AG04449 (cell line): ENCODE results near the gene BTBD10.

Experiments
- CTCF ChIA-PET: fragments of 350-600 bp; formaldehyde crosslinking; extraction: SDS; loops from one replicate; lab custom pipeline; 2021; ENCODE audit warnings: antibody characterized with exemption; lab: Yijun Ruan, JAX
- POLR2A ChIA-PET: fragments of 400-600, 350-600 bp; formaldehyde crosslinking; extraction: SDS; loops from one replicate; lab custom pipeline; 2020; ENCODE audit warnings: antibody characterized with exemption, inconsistent platforms; lab: Yijun Ruan, JAX
- DNase-seq: peaks from one replicate; pipeline ENCODE4 v3.0.0-alpha.2; 2010; ENCODE audit warnings: low read depth, low spot score
- H3K4me3 ChIP-seq: 2 replicates; pipeline ENCODE4 v1.5.1; 2011; ENCODE audit warnings: low read depth, mild to moderate bottlenecking, control low read depth, low read length
- TF ChIP-seq, protein P1 (sequence below): IDR thresholded peaks from one replicate; pipeline ENCODE4 v1.5.1; 2011; ENCODE audit warnings: mild to moderate bottlenecking, moderate library complexity, low read length, control low read depth, inconsistent platforms; ENCODE audit not compliant: insufficient read depth; ENCODE audit errors: missing control alignments

Gene BTBD10

DNA sequence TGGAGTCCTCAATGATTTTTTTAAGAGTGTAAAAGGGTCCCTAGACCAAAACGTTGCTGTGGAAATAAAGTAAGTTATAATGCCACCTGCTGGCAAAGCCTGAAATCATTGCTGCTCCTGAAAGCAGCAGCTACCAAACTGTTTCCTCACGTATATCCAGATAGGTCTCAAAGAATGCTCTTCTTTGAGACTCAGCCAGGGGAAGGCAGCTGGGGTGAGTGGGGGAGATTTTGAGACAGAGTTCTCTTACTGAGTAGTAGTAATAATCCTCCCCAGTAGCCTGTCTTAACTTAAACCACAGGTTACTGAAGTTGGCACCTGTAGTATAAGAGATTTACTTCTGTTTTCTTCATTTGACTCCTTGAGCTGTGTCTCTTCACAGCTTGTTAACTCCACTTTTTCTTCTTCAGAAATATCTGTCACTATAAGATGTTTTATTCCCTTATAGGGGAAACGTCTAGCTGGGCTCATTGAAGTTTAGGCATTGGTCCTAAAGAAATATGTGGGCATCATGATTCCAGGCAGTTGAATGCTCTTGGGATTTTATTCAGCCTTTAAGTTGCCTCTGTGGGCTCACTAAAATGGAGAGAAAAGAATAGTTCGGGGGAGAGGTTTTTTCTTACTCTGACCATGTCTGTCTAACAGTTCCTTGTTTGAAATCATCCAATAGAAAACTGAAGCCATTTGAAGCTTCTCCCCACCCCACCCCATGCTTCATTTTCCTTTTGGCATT is 77.9 kb downstream of the BTBD10 start:
- no peak overlapping the region for H3K4me3 ChIP-seq
- TF ChIP-seq, protein P1, sequence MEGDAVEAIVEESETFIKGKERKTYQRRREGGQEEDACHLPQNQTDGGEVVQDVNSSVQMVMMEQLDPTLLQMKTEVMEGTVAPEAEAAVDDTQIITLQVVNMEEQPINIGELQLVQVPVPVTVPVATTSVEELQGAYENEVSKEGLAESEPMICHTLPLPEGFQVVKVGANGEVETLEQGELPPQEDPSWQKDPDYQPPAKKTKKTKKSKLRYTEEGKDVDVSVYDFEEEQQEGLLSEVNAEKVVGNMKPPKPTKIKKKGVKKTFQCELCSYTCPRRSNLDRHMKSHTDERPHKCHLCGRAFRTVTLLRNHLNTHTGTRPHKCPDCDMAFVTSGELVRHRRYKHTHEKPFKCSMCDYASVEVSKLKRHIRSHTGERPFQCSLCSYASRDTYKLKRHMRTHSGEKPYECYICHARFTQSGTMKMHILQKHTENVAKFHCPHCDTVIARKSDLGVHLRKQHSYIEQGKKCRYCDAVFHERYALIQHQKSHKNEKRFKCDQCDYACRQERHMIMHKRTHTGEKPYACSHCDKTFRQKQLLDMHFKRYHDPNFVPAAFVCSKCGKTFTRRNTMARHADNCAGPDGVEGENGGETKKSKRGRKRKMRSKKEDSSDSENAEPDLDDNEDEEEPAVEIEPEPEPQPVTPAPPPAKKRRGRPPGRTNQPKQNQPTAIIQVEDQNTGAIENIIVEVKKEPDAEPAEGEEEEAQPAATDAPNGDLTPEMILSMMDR, result peak; percentile 58
- CTCF ChIA-PET, result interaction anchor here (0.8 to 8.3 kb wide), 26 partner anchors 9 to 421 kb away, joined by 3 to 157 read pairs (median 5); partner anchors contain the start of gene BTBD10
- POLR2A ChIA-PET, result no interaction called here
- peak; percentile 16 for DNase-seq

DNA sequence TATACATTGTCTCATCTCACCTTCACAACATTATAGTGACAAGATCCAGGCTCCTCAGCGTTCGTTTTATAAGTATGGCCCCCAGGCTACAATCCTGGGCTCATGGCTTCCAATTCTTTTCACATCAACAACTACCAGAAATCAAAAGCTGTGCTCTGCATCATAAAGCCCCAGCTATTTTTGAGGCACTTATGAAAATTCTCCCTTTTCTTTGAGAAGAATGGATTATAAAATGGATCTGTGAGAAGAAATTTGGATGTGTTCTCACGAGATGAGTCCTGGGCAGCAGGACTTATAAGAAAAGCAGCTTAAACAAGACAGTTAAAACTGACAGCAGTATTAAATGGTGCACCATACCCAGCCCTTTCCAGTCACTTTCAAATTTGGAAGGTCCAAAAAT is 80.3 kb downstream of the BTBD10 start:
- ChIA-PET CTCF (interaction anchor here (0.8 to 8.3 kb wide), 9 partner anchors 11 to 419 kb away, joined by 3 to 157 read pairs (median 21); partner anchors contain the start of gene BTBD10), POLR2A (no interaction called here)
- no peak overlapping the region for H3K4me3 ChIP-seq
- no peak for DNase-seq
- TF ChIP-seq, protein P1, result no peak

DNA sequence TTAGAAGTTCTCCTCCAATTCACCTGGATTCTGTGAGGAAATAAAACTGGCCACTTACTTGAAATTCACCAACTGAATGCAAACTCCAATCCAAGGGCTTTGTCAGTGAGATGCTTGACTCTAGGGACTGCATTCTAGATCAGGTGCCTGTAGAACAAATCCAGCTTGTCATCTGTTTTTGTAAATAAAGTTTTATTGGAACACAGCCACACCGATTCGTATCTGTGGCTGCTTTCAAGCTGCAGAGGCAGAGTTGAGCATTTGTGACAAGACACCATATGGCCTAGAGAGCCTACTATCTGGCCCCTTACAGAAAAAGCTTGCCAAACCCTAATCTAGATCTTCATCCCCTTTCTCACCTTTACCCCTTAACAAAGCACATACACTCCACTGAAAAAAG is 82.3 kb downstream of the BTBD10 start:
- POLR2A ChIA-PET, result no interaction called here

DNA sequence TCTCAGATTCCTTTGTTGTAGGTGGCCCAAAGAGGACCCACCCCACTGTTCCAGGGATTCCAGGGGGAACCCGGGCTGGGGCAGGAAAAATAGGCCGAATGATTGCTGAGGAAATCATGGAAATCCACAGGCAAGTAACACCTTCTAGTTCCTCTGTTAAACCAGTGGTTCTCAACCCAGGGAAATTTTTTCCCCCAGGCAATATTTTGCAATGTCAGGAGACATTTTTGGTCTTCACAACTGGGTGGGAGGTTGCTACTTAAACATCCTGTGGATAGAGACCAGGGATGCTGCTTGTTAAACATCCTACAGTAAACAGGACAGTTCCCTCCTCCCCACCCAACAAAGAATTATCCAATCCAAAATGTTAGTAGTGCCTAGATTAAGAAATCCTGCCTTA is 84.7 kb downstream of the BTBD10 start:
- TF ChIP-seq, protein P1, result no peak
- no peak for DNase-seq
- CTCF ChIA-PET, result interaction anchor here (0.9 to 13.7 kb wide), 4 partner anchors 7 to 167 kb away, joined by 3 to 112 read pairs (median 4); no protein-coding TSS in a partner anchor
- POLR2A ChIA-PET, result no interaction called here
- no peak overlapping the region for H3K4me3 ChIP-seq

More for the DNA sequence above, 82.3 kb downstream of the BTBD10 start:
- no peak overlapping the region for H3K4me3 ChIP-seq
- TF ChIP-seq, protein P1, result no peak
- DNase-seq, result no peak
- CTCF ChIA-PET, result interaction anchor here (1.4 to 3.1 kb wide), 3 partner anchors 27 to 170 kb away, joined by 4 to 11 read pairs (median 9); no protein-coding TSS in a partner anchor

DNA sequence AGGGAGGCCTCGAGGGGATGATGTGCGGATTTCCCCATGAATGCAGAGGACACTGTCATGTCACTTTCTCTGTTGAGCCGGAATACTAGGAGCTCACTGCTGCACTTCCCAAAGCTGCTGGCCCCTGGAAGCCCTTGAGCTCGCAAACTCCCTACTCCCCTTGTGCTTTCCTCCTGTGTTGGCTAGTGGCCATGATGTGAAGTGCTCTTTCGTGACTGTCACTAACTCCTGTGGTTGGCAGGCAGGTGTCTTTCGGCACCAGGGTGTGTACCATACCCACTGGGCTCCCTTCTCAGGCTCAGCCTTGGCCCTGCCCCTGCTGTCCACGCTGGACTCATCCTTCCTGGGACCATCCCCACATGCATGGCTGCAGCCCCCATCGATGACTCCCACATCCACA is 86.2 kb downstream of the BTBD10 start:
- DNase-seq, result no peak
- H3K4me3 ChIP-seq, result no peak overlapping the region
- CTCF ChIA-PET, result interaction anchor here (13.7 kb wide), 1 partner anchor 9 kb away, joined by 112 read pairs; no protein-coding TSS in a partner anchor
- TF ChIP-seq, protein P1, result no peak
- POLR2A ChIA-PET, result no interaction called here

DNA sequence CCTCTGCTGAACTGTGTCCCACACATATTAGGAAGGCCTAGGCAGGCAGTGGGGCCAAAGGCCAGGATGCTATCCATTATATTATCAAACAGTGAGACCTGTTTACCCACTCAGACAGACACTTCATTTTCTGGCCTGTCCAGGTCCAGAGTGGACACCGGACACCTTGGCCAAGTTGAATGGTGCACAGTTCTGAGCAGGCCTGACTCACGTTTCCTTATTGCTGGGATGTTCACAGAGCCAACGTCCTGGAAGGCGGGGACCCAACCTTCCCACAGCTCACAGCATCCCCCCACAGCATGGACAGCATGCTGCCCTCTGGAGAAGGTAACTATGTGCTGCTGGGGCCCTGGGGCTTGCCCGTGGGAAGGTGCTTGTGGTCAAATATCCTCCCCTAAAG is 86.6 kb downstream of the BTBD10 start:
- ChIA-PET POLR2A (no interaction called here), CTCF (interaction anchor here (0.8 to 13.7 kb wide), 4 partner anchors 9 to 168 kb away, joined by 3 to 112 read pairs (median 4); no protein-coding TSS in a partner anchor)
- no peak overlapping the region for H3K4me3 ChIP-seq
- no peak for DNase-seq
- TF ChIP-seq, protein P1, result no peak
